Keratinocyte (primary cell): ENCODE measurements around the gene GPALPP1. TPM values are rescaled to one million over a fixed set of nuclear protein-coding genes. Genes with fewer than 3 reads are reported as not detected.
"Not testable (repeated sequence)": the region's sequence is repeated elsewhere in the genome, so short reads cannot be mapped to it uniquely, and the experiment has no call there.

Experiments
- DNase-seq: peaks from one replicate; pipeline ENCODE4 v3.0.0-alpha.2; 2011; ENCODE audit warnings: low read depth, missing footprints, low spot score
- FAIRE-seq: peaks from 2 replicates; lab custom pipeline; 2011; peaks lifted over from hg19 to GRCh38; lab: Jason Lieb, UNC
- H2AFZ ChIP-seq: 2 replicates; pipeline ENCODE4 v1.6.0; 2012; ENCODE audit warnings: low read length, control low read depth, inconsistent platforms; ENCODE audit not compliant: control insufficient read depth
- H3K27ac ChIP-seq: 2 replicates; pipeline ENCODE4 v1.5.1; 2011; ENCODE audit warnings: low read length; ENCODE audit not compliant: control insufficient read depth, insufficient read depth
- H3K27me3 ChIP-seq: 3 replicates; pipeline ENCODE4 v1.6.0; 2011; ENCODE audit warnings: low read length; ENCODE audit not compliant: control insufficient read depth, insufficient read depth; ENCODE audit errors: extremely low read depth
- H3K36me3 ChIP-seq, 2 experiments: 2 replicates in 1 of 2; 3 replicates in 1 of 2; pipeline ENCODE4 v1.5.1; 2011; ENCODE audit warnings: low read length in 2 of 2, mild to moderate bottlenecking in 1 of 2; ENCODE audit not compliant: control insufficient read depth in 2 of 2, insufficient read depth in 2 of 2; ENCODE audit errors: extremely low read depth in 1 of 2
- H3K4me1 ChIP-seq: 3 replicates; pipeline ENCODE4 v1.5.1; 2011; ENCODE audit warnings: low read length; ENCODE audit not compliant: control insufficient read depth, insufficient read depth; ENCODE audit errors: extremely low read depth
- H3K4me2 ChIP-seq: 3 replicates; pipeline ENCODE4 v1.6.0; 2011; ENCODE audit warnings: low read depth, low read length; ENCODE audit not compliant: control insufficient read depth, insufficient read depth; ENCODE audit errors: extremely low read depth
- H3K4me3 ChIP-seq, 3 experiments: fragments of 200-600 bp in 1 of 3; sonication (generic) in 1 of 3; 2 replicates in 2 of 3; 3 replicates in 1 of 3; pipeline ENCODE4 v1.5.1; 2011 to 2016; ENCODE audit warnings: low read length in 3 of 3, mild to moderate bottlenecking in 3 of 3, control low read depth in 2 of 3, inconsistent platforms in 1 of 3, low read depth in 1 of 3, mixed read lengths in 1 of 3, mixed run types in 1 of 3, moderate library complexity in 1 of 3; ENCODE audit not compliant: control insufficient read depth in 2 of 3, insufficient read depth in 2 of 3; ENCODE audit errors: extremely low read depth in 1 of 3
- H3K79me2 ChIP-seq: 2 replicates; pipeline ENCODE4 v1.6.0; 2012; ENCODE audit warnings: low read length; ENCODE audit not compliant: control insufficient read depth, insufficient read depth
- H3K9ac ChIP-seq: 3 replicates; pipeline ENCODE4 v1.6.0; 2011; ENCODE audit warnings: low read length; ENCODE audit not compliant: control insufficient read depth, insufficient read depth; ENCODE audit errors: extremely low read depth
- H3K9me1 ChIP-seq: 3 replicates; pipeline ENCODE4 v1.6.0; 2011; ENCODE audit warnings: low read length; ENCODE audit not compliant: control insufficient read depth, insufficient read depth; ENCODE audit errors: extremely low read depth
- H3K9me3 ChIP-seq: 2 replicates; pipeline ENCODE4 v1.5.1; 2012; ENCODE audit warnings: low read depth, low read length; ENCODE audit not compliant: control insufficient read depth
- H4K20me1 ChIP-seq: 3 replicates; pipeline ENCODE4 v1.6.0; 2011; ENCODE audit warnings: low read length; ENCODE audit not compliant: control insufficient read depth, insufficient read depth; ENCODE audit errors: extremely low read depth
- EZH2 ChIP-seq: IDR thresholded peaks from one replicate; pipeline ENCODE4 v1.6.1; 2012; ENCODE audit warnings: inconsistent platforms, mild to moderate bottlenecking, low read length, moderate library complexity
- dilution Hi-C: fragments of 300-500 bp; cut with MboI; formaldehyde crosslinking; loops from one replicate; pipeline ENCODE4 v1.7.0; 2020; ENCODE audit warnings: low sequenced_read_pairs; ENCODE audit not compliant: extremely low pct_ligation_motif_present
- polyA minus RNA-seq, 3 experiments: library from RNA; depleted of rRNA, polyadenylated mRNA; stranded (reverse); fragments of >200 nt; gene quantifications; 1 replicate in 1 of 3; 2 replicates in 1 of 3; 3 replicates in 1 of 3; pipeline ENCODE4 v1.2.3, GENCODE V29; 2011
- polyA plus RNA-seq, 5 experiments: library from polyadenylated mRNA; depleted of rRNA in 3 of 5; stranded (reverse) in 3 of 5; stranded (forward) in 1 of 5; unstranded in 1 of 5; fragments of >200 nt; gene quantifications; 1 replicate in 1 of 5; 2 replicates in 3 of 5; 3 replicates in 1 of 5; pipeline versions ENCODE4 v1.2.1 to v1.2.3, GENCODE V29; 2011 to 2012; ENCODE audit warnings: missing spikeins in 2 of 5, low read depth in 1 of 5, low replicate concordance in 1 of 5
- TF ChIP-seq, protein P1 (sequence below), 3 experiments: IDR thresholded peaks in 1 of 3; conservative IDR thresholded peaks in 1 of 3; optimal IDR thresholded peaks in 1 of 3; 2 replicates in 2 of 3; 3 replicates in 1 of 3; pipeline versions ENCODE3 to v1.5.1; 2011; ENCODE audit warnings: low read length in 3 of 3, mild to moderate bottlenecking in 3 of 3, moderate library complexity in 2 of 3, control low read depth in 1 of 3, inconsistent platforms in 1 of 3; ENCODE audit not compliant: insufficient read depth in 2 of 3; ENCODE audit errors: extremely low read depth in 1 of 3

The GPALPP1 gene, protein sequence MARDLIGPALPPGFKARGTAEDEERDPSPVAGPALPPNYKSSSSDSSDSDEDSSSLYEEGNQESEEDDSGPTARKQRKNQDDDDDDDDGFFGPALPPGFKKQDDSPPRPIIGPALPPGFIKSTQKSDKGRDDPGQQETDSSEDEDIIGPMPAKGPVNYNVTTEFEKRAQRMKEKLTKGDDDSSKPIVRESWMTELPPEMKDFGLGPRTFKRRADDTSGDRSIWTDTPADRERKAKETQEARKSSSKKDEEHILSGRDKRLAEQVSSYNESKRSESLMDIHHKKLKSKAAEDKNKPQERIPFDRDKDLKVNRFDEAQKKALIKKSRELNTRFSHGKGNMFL
- polyA plus RNA-seq (9.5 to 17.7 TPM (median 14.0 TPM) in 3 replicates), polyA minus RNA-seq (6.1 to 9.9 TPM (median 8.1 TPM) in 3 replicates)
- polyA plus RNA-seq (2011; ENCODE audit: low read depth) = 28.1 TPM
- polyA plus RNA-seq (2011; cell fraction: cytosol; rRNA removed) = 7.5 and 10.9 TPM in 2 replicates
- polyA plus RNA-seq (2011; cell fraction: nucleus; rRNA removed) = 16.1 and 19.2 TPM in 2 replicates
- polyA plus RNA-seq (2012; ENCODE audit: low replicate concordance) = 13.1 and 13.3 TPM in 2 replicates
- polyA minus RNA-seq (2011; cell fraction: cytosol; rRNA and poly(A)+ RNA removed) = 11.1 TPM
- 12.5 and 23.1 TPM in 2 replicates for polyA minus RNA-seq (2011; cell fraction: nucleus; rRNA and poly(A)+ RNA removed)

- peak within 1 kb of the TSS; percentile 97 for H3K9ac ChIP-seq
- FAIRE-seq = peak; percentile 85
- peak within 1 kb of the TSS; percentile 89 to 100 (median 96) for H3K4me3 ChIP-seq
- H3K79me2 ChIP-seq = peaks cover 89% of the 10 kb centered on the region
- peaks cover 2% of the 10 kb centered on the region for H3K9me1 ChIP-seq
- no peaks in the 10 kb centered on the region for H3K27me3 ChIP-seq
- dilution Hi-C loops = no loop called here
- DNase-seq = peak; percentile 50
- no peaks in the 10 kb centered on the region for H3K9me3 ChIP-seq
- TF ChIP-seq EZH2 = no peak
- TF ChIP-seq, protein P1, sequence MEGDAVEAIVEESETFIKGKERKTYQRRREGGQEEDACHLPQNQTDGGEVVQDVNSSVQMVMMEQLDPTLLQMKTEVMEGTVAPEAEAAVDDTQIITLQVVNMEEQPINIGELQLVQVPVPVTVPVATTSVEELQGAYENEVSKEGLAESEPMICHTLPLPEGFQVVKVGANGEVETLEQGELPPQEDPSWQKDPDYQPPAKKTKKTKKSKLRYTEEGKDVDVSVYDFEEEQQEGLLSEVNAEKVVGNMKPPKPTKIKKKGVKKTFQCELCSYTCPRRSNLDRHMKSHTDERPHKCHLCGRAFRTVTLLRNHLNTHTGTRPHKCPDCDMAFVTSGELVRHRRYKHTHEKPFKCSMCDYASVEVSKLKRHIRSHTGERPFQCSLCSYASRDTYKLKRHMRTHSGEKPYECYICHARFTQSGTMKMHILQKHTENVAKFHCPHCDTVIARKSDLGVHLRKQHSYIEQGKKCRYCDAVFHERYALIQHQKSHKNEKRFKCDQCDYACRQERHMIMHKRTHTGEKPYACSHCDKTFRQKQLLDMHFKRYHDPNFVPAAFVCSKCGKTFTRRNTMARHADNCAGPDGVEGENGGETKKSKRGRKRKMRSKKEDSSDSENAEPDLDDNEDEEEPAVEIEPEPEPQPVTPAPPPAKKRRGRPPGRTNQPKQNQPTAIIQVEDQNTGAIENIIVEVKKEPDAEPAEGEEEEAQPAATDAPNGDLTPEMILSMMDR (optimal IDR thresholded peaks at IDR 0.05 in 1 of 3, IDR thresholded peaks at IDR 0.05 in 1 of 3, conservative IDR thresholded peaks at IDR 0.05 in 1 of 3; ENCODE audit: extremely low read depth in 1 of 3, insufficient read depth in 2 of 3, low read length in 3 of 3) = peak in 1 of 3 experiments; percentile 25
- H3K27ac ChIP-seq = peak within 1 kb of the TSS; percentile 89
- H4K20me1 ChIP-seq = no peaks in the 10 kb centered on the region
- H3K4me2 ChIP-seq = peak within 1 kb of the TSS; percentile 84
- H3K36me3 ChIP-seq = peaks cover 0 to 2% of the 10 kb centered on the region in 2 experiments
- peaks cover 22% of the 10 kb centered on the region for H3K4me1 ChIP-seq
- H2AFZ ChIP-seq = peak within 1 kb of the TSS; percentile 79
Observed at GRCh38 chr13:44989071-44989889, at the start of gene GPALPP1, which contains the start of gene NUFIP1. Gene GPALPP1 (plus strand): TSS chr13:44989538. CDS start chr13:44989655, 117 bp downstream. Gene NUFIP1 (minus strand): TSS chr13:44989471. CDS start chr13:44989436, 35 bp downstream.

DNA sequence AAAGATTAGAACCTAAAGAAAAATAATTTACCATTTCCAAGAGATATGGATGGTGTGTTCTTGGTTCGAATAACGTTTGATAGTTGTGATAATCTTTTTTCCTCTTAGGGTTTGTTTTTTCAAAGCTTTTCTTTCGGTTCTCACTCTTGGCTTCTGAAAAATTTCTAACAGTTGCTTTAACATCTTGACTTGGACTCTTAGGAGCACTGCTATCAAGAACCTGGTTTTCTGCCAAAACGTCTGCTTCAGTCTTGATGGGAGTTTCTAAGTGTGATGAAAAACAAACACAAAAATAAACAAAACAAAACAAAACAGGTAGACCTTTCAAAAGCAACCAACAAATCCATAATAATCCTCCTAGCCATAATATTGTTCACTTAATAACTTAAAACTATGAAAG is 45.9 kb upstream of the GPALPP1 start:
- H3K9ac ChIP-seq, H2AFZ ChIP-seq, H3K4me2 ChIP-seq, H3K27me3 ChIP-seq, H4K20me1 ChIP-seq, H3K36me3 ChIP-seq, DNase-seq, H3K4me1 ChIP-seq, dilution Hi-C loops, H3K9me3 ChIP-seq, H3K27ac ChIP-seq, H3K79me2 ChIP-seq, H3K4me3 ChIP-seq, H3K9me1 ChIP-seq: not testable (repeated sequence)
- FAIRE-seq = peak; percentile 56
